SK-MEL-5 (cell line): ENCODE data around the gene TMEM144. TPM values are rescaled to one million over a fixed set of nuclear protein-coding genes. Genes with fewer than 3 reads are reported as not detected.

Source experiments
- DNase-seq: peaks from one replicate; pipeline ENCODE4 v3.0.0-alpha.2; 2016; ENCODE audit warnings: low read depth, low spot score
- in situ Hi-C: cut with HindIII; loops from 2 replicates; pipeline ENCODE4 v1.10.0; 2016; ENCODE audit warnings: low sequenced_read_pairs, high pct_unique_total_duplicates, low pct_unique_long_range_greater_than_20kb
- polyA plus RNA-seq, 2 experiments: library from polyadenylated mRNA; depleted of rRNA; stranded (reverse); fragments of >200 nt; gene quantifications; 2 replicates each; pipeline ENCODE4 v1.2.3, GENCODE V29; 2015
- total RNA-seq: library from RNA; depleted of rRNA; stranded (reverse); fragments of >200 nt; shearing (Covaris generic); gene quantifications from 2 replicates; pipeline ENCODE4 v1.2.3, GENCODE V29; 2014; rRNA removed

Gene TMEM144
- total RNA-seq = 26.8 and 27.1 TPM in 2 replicates
- 13.7 and 25.6 TPM in 2 replicates for polyA plus RNA-seq (2015; cell fraction: cytosol; rRNA removed)
- polyA plus RNA-seq (2015; cell fraction: nucleus; rRNA removed) = 13.2 and 25.5 TPM in 2 replicates

DNA sequence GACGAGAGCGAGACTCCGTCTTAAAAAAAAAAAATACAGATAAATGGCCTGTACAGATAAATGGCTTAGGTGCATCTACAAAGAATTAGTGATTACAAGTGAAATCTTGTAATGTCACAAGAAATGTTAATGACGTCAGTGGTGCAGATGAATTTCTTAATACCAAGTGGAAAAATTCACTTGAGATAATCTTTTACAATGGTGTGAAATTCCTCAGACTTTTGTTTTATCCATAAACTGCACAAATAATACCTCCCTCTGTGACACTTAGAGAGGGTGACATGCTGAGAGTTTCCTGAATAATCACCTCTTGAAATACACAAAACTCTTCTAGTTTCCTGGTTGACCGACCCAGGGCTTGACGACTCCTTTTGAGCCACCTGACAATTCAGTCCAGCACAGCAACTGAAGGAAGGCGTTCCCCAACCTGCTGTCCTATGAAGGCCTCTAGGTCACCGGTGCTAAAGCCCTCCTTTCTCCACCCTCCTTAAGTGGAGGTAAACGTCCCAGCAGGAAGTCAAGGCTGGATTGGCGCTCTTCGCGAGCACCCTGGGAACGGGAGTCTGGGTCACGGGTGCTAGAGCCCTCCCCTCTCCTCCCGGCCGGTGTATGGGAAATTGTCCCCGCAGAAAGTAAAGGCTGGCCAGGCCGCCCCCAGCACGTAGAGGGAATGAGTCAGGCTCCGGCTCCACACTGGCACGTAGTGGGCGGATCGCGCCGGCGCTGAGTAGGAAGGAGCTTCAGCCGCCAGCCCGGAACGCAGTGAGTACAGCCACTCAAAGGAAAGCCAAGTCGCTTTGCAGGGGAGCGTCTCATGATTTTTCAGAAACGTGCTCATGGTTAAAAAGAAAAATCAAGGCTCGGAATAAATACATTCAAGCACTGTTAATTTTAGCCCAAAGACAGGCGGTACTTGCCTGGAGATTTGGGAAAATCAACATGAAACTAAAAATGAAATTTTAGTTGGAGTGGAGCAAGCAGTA lies at the start of gene TMEM144:
Gene TMEM144, plus strand, starts transcription at position 662 of the 983 bp plus-strand sequence. CDS start 2,182 bp downstream, outside the sequence.
- DNase-seq = peak; percentile 89
- in situ Hi-C loops = no loop called here

DNA sequence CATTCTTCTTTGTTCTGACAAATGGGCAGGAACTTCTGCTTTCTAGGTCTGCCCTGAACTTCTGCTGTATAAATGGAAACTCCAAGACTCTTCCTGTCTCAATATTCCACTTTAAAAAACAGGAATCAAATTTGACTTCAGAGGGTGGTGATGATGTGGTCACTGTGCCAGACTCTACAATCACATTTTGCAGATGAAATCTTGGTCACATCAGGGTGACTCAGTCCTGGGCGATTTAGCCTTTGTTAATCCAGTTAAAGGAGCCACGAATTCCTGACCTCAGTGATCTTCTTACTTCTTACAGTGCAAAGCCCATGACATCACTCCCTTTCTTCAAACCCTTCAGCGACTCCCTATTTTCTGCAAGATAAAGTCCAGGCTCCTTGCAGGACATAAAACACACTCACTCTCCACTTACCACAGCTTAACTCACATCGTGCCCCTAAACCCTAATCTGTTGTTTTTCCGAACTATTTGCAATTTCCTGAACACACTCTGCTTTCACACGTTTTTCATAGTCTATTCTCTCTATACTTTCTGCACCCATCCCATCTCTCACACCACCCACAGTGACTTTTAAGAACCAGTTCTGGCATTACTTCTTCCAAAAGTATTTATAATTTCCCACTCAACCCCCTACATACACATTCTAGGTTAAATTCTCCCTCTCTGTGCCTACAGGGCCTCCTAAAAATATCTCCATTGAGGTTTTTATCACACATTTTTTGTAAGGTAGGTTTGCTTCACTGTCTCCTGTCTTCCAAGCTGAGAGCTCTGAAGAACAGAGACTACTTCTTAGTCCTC lies 48.5 kb upstream of the TMEM144 start:
- DNase-seq = peak; percentile 90
- in situ Hi-C loops = no loop called here

DNA sequence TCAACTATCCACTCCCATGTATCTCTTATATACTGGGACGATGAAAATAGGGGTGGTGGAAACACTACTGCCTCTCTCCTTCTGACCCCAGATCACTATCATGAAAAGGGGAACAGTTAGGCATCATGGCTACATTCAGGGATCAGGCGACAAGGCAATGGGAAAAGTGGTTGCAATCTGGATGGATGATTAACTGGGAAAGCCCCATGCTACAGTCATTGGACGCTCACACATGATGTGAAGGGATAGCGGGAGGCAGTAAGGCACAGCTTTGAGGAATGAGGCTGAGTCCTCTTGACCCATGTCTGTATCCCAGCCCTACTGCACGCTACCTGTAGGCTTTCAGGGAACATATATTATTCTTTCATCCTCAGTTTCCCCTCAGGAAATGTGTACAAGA lies 47.7 kb upstream of the TMEM144 start:
- in situ Hi-C loops = no loop called here
- DNase-seq = no peak

DNA sequence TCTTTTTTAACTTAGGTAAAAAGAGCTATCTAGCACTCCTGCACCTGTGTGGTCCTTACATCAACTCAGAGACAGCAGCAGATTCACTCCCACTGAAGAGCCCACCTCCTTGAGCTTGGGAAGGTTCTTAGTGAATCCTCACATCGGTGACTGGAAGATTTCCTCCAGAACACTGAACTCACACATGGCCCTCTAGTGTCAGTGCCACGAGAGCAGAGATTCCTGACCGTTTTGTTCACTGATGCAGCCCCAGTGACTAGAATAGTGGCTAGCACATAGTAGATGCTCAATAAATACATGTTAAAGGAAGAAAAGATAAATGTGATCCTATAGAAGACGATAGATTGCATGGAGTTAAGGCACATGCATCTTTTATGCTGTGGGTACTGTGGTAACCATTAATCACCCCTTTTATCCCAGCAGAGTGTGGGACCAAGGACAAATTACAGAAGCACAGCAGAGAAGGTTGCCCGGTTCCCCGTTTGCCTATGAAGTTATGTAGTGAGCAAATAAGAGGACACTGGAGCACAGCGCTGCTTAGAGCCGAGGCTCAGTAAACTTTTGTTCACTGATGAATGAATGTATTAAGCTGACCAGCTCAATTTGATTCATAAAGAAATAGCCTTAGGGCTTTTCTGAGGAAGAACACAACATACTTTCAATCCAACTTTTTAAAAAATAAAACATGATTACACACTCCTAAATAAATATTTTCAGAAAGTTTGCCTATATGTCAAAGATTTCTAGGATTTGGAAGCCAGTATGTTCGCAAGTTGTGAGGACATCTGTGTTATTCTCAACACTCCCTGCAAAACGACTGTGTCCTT lies 46.1 kb upstream of the TMEM144 start:
- in situ Hi-C loops = no loop called here
- DNase-seq = peak; percentile 77

DNA sequence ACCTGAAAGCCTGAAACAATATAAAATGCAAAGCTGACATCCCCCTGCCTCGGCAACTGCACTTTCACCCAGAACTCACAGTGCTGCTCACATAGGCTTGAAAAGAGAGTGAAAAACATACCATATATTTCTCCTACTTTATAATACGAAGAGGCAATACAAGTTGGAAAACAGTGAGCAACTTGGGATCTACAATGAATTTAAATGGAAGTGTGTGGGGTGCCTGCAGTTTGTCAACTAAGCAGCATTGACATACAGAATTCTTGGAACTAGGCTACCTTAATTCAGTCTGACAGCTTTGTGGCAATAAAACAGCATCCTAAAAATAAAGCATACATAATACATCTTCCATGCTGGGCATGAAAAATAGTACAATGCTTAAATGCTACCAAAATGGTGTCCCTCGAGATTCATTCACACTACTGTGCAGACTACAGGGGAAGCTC lies 45.5 kb upstream of the TMEM144 start:
- peak; percentile 30 for DNase-seq
- in situ Hi-C loops = no loop called here

DNA sequence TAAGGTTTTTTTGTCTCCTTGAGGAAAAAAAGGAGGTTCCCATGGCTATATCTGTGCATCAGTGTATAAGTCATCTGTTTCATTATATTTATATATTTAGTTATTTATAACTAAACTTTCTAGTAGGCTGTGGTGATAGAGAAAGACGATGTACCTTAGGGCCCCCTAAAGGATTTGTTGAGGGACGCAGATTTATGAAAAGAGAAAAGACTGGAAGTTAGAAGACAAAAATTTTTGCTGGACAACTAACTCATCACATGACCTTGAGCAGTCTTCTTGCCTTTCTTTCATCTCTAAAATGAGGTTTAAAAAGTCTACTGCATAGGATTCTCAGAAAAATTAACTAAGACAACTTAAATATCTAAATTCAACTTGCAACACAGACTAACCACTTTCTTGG lies 43.6 kb upstream of the TMEM144 start:
- DNase-seq = peak; percentile 51
- in situ Hi-C loops = no loop called here

DNA sequence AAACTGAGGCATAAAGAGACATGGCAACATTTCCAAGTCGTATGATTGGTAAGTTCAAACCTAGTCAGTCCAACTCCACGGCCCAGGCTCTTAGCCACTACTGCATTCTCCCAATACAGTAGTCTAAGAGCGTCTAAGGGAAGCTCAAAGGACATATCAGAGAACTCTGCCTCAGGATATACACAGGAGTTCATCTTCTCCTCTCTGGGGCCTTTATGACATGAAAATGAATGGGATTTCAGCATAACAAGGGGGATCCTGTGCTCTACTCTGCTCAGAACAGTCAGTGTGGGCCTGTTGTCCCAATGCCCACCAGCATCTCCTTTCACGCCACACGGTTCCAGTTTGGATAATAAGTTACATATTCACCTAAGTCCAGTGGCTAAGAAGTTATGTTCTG lies 41.7 kb upstream of the TMEM144 start:
- in situ Hi-C loops = no loop called here
- DNase-seq = peak; percentile 28

DNA sequence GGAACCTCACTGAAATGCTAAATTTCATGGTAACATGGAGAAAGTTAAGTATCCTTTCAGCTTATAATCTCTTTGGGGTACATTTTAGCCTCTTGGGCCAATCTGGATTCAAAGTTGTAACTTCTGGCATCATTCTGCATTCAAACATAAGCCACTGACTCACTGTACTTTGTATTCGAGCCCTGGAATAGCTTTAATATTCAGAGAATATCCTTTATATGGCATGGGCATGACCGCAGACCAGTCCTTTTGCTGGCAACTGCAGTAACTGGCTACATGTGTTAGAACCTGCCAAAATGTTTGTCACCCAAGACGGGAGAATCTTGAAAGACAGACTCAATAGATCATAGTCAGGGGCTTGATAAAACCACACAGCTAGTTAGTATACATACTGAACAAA lies 40.8 kb upstream of the TMEM144 start:
- in situ Hi-C loops = no loop called here
- no peak for DNase-seq

DNA sequence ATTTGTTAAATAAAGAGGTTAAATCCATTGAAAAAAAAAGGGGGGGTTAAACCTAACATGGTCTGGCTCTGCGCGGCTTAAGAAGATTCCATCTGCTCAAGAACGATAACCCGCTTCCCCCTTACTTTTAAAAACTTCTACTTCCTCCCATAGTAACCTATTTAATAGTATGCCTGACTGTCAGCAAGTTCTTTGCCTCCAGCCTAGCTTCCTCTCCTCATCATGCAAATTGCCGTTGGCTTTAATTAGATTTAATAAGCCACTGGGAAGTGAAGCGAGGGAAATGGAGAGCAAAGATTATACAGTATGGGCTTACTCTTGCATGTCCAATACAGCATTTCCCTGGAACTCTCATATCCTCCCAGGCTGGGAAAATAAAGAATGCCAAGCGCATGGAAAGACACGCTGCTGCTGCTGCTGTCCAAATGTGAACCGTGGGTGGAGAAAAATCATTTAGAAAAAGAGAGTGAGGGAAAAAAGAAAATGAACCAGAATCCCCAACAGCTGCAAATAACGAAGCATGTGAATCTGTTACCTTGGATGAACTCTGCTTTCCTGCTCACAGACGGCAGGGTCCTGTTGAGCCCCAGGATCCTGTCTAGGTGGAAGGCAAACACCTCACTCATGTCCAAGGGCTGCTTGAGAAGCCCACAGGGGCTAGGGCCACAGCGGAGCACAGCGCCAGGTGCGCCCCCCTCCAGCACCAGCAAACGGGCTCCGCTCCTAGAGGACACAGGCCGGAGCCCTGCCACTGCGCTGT lies 40.2 kb upstream of the TMEM144 start:
- DNase-seq = no peak
- in situ Hi-C loops = loop anchor here (10.0 kb wide), 1 partner anchor 175 kb away; no protein-coding TSS in a partner anchor

DNA sequence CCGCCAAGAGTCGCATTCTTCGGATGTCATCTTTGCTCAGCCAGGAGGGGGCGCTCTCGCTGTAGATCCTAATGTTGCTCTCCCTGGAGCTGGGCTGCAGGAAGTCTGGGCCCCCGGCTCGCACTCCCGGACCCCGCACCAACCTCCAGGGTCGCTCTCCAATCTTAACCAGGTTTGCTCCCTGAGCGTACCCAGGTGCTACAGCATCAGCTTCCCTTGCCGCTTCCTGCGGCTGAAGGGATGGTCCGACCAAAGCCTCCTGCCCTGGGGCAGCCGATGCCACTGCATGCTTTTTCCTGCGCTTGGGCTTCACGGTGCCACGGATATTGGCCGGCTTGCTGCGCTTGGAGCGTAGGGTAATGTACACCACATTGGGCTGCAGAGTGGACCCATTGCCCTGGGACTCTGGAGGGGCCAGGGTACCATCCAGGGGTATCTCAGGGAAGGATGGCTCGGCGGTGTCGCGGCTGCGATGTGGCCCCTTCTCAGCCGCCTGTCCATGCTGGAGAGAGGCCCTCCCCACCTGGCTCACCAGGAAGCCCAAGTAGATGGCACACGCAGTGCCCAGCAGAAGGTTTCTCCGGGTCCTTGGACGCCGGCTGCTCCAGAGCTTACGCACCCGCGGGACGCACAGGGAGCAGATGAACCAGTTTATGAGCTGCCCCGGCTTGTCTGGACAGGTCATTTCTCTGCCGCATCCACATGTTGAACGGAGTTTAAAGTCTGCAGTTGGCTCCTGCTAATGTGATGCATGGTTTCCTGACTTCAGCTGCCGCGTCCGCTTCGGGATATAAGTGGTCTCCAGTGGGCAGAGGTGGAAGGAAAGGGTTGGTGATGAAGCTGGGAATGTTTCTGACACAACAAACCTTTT lies 39.4 kb upstream of the TMEM144 start:
- in situ Hi-C loops = loop anchor here (10.0 kb wide), 1 partner anchor 176 kb away; no protein-coding TSS in a partner anchor
- DNase-seq = no peak

DNA sequence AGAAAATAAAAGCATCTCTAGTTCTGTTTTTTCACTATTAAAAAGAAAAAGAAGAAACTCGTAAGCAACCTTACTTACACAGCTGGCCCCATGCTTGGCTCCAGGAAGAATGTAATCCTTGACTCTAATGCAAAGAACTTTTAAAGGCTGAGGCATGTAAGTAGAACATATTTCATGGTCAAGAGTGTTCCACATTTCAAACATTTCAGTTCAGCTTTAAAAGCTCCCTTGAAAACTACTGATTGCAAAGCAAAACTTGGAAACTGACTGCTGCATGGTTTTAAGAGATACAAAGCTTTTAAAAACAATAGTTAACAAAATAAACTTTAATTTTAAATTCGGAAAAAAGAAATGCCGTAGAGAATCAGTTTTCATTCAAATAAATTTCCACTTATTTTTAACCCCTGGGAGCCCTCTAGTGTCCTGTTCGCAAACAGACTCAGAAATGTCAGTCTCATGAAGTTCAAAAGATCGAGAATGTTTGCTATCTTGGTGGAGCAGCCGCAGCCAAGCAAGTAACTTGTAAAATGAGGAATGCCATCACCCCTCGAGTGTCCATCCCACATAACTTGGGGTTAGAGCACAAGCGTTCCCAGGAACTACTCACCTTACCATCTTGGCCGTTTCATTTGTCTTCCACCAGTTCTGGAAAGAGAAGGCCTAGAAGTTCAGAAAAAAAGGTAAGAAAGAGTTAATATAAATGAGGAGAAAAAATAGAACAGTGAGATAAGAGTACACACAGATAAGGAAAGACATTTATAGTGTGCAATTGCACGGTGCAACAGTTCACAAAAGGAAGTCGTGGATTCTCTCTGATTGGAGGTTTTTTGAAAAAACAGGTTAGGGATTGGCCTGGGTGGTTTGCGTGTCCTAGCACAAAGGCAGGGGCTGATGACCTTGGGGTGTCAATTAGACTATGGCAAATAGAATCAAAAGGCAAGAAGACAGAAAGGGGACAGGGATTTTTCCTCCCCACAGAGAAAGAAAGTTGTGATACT lies 37.7 kb upstream of the TMEM144 start, which contains the start of gene GASK1B:
Gene GASK1B, minus strand, starts transcription at position 765 of the 998 bp plus-strand sequence. CDS start 1,650 bp downstream, outside the sequence.
- in situ Hi-C loops = loop anchor here (10.0 kb wide), 1 partner anchor 178 kb away; no protein-coding TSS in a partner anchor
- peak; percentile 73 for DNase-seq

DNA sequence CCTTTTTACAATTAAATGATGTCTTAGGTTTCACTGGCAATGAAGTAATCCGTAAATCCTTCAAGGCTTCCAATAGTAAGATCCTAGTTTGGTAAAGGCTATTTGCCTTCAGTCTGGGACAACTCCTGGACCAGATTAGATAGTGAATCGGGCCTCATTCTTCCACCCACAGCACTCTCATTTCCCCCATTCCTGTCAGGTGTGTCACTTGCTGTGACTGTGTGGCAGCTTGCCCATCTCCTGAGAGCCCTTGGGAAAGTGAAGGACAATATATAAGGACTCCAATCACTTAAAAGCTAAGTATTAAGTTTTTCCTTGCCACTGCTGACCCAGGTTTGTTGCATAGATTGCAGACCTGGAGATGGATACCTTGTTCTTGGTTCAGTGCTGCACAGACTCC lies 34.2 kb upstream of the TMEM144 start:
- in situ Hi-C loops = loop anchor here (10.0 kb wide), 1 partner anchor 181 kb away; no protein-coding TSS in a partner anchor
- no peak for DNase-seq

DNA sequence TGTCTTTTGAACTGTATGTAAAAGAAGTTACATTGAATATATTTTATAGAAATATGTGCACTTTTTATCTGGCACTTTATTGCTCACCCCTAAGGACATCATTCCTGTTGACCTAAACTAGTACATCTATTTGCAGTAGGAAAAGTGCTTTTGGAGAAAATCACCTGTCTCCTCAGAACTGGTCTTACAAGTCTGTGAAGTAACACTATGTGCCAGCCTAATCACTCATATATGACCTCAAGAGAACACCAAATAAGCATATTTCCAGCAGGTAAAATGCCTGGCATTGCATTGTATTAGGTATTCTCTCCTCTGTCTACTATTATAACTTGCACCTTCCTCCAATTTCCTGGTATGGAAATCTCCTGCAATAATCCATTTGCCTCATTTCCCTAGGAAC lies 33.5 kb upstream of the TMEM144 start:
- in situ Hi-C loops = loop anchor here (10.0 kb wide), 1 partner anchor 182 kb away; no protein-coding TSS in a partner anchor
- no peak for DNase-seq

DNA sequence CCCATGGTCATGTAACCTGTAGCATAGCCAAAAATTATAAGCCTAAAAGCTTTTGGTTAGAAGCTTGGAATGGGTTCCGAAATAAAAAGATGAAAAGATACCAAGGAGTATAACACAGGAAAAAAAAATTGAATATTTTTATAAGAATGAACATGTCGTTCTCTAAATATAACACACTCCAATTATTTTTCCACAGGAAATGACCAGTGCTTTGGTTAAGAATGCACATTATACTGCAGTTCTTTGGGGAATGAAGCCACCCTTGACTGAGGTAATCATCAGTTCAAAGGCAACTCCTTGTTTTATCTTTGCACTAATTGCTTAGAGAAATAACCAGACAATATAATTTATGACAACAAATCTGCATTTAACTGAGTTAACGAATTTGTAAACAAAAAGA lies 30.8 kb upstream of the TMEM144 start:
- in situ Hi-C loops = loop anchor here (10.0 kb wide), 1 partner anchor 185 kb away; no protein-coding TSS in a partner anchor
- DNase-seq = no peak
